NCI-H82 treated with DMSO at 0.1 percent for 48 hours (cell line): ENCODE data around the gene CRYBG3.

Experiments
- DNase-seq: peaks from one replicate; lab custom pipeline; 2025; ENCODE audit not compliant: unreplicated experiment; lab: John Stamatoyannopoulos, UW

CRYBG3 gene

GRCh38 chr3:97835761-97836160 is 13.9 kb downstream of the CRYBG3 start:
- no peak for DNase-seq

- DNase-seq = no peak
Observed at GRCh38 chr3:97838393-97838792, 16.6 kb downstream of the CRYBG3 start.

GRCh38 chr3:97839944-97840343 is 18.1 kb downstream of the CRYBG3 start:
- DNase-seq = no peak

GRCh38 chr3:97841304-97841703 is 19.5 kb downstream of the CRYBG3 start:
- no peak for DNase-seq

DNA sequence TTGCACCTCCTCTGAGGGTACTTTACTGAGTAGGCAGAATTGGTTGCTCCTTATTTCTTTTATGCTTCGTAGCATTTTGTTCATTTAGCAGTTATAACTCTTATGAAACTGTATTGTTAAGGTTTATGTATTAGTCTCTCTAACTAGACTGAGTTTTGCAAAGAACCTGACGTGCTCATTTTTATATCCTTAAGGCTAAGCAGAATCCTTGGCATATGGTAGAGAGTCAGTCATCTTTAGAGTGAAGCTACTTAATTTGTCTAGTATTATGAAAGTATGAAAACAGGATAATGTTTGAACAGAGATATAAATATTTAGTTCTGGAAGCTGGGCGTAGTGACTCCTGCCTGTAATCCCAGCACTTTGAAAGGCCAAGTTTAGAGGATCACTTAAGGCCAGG is 20.1 kb downstream of the CRYBG3 start:
- DNase-seq = no peak

DNA sequence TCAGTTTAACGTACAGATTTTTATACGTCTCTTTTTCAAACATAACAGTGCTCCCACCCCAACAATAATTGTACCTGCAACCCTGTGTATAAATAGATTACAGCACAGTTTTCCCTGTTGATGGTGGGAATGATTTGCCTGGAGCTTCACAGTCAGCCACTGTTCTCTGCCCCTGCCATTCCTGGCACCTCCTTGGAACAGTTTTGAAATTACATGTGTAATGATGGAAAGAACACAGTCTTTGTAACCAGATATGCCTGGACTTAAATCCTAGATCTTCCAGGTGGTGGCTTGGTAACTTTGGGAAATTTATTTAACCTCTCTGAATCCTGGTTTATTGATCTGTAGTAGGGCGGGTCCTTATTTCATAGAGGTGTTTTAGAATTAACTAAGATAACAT is 27.0 kb downstream of the CRYBG3 start:
- DNase-seq = no peak

DNA sequence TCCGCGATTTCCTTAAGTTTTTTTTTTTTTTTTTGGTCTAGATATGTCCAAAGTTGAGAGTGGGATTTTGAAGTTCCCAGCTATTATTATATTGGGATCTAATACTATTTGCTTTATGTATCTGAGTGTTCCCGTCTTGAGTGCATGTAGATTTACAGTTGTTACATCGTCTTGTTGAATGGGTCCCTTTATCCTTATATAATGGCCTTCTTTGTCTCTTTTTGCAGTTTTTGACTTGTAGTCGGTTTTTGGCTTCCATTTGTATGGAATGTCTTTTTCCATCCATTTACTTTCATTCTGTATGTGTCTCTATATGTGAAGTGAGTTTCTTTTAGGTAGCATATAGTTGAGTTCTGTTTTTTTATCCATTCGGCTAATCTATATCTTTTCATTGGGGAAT is 35.6 kb downstream of the CRYBG3 start:
- DNase-seq = no peak

DNA sequence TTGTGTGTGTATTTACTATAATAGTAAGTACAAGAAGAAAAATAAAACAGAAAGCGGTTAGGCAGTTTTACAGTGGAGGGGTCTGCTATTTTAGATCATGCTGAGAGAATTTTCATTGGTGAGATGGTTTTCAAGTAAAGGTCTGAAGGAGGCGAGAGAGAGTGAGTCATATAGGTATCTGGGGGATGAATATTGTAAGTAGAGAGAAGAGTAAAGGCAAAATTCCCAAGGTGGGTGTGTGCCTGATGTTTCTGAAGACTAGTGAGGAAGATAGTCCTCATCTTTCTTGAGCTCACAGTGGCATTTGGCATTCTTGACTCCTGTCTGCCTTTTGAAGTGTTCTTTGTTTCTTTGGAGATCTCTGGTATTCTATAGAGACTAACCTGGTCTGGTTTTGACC is 38.6 kb downstream of the CRYBG3 start:
- DNase-seq = no peak

GRCh38 chr3:97862582-97862981 is 40.8 kb downstream of the CRYBG3 start:
- no peak for DNase-seq

- no peak for DNase-seq
Observed at GRCh38 chr3:97863031-97863430, 41.2 kb downstream of the CRYBG3 start.

GRCh38 chr3:97863775-97864174 is 42.0 kb downstream of the CRYBG3 start:
- DNase-seq = no peak

DNA sequence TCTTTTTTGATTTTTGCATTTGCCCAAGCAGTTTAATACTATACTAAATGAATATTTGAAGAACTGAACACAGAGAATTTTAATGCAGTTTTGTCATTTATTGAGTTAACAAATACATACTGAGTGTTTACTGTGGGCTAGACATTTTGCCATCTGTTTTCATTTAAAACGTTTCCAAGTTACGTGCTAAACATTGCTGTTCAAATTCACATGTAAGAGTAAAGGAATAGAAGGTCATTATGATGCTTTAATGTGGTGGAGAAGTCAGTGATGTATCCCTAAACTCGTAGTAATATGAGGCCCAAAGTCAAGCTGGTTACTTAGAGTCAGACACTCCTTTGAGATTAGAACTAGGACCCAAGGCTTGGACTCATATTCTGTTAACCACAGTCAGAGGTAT is 49.4 kb downstream of the CRYBG3 start:
- DNase-seq = no peak

GRCh38 chr3:97871801-97872524 is 50.2 kb downstream of the CRYBG3 start:
- DNase-seq = no peak

DNA sequence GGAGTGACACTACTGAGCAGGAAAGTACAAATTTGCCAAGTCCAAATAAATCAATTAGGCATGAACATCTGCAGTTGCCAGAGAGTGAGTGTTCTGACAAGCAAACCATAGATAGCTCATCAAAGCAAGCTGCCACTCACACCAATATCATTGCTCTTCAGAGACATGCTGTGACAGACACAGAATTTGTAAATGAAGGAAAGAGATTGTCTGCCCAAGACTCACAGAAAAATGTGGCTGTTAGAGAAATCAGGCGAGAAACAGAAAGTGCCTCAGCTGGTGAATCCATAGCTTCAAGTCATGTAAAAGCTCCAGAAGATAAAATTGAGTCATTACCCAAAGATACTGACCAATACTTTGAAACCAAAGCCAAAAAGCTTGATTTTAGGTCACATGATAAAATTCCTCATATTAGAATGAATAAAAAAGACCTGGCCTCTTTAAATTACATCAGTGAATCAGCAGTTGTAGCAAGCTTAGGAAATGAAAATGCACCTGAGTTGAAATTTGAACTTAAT is 50.8 kb downstream of the CRYBG3 start:
- no peak for DNase-seq

- DNase-seq = no peak
Observed at GRCh38 chr3:97880267-97880666, 58.5 kb downstream of the CRYBG3 start.

- DNase-seq = no peak
Observed at GRCh38 chr3:97882975-97883598, 61.3 kb downstream of the CRYBG3 start.

DNA sequence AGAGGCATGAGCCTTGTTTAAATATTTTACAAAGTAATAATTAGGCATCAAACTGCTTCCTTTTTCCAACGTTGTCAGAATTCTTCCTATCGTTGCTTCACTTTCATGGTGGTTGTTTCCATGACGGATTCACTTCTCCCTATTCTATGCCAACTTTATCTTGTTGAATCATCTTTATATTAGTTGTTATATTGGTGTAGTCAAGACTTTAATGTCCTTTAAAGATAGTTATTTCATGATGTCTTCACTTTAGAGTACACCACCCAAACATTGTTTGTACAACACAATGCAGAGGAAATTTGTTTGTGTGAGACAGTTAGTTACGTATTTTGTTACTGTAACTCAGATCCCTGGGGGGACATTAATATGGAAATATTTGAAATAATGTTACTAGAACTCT is 61.9 kb downstream of the CRYBG3 start:
- DNase-seq = no peak

- DNase-seq = no peak
Observed at GRCh38 chr3:97884586-97885123, 62.8 kb downstream of the CRYBG3 start.

GRCh38 chr3:97885931-97886824 is 64.4 kb downstream of the CRYBG3 start:
- DNase-seq = no peak

GRCh38 chr3:97889814-97890213 is 68.0 kb downstream of the CRYBG3 start:
- no peak for DNase-seq

DNA sequence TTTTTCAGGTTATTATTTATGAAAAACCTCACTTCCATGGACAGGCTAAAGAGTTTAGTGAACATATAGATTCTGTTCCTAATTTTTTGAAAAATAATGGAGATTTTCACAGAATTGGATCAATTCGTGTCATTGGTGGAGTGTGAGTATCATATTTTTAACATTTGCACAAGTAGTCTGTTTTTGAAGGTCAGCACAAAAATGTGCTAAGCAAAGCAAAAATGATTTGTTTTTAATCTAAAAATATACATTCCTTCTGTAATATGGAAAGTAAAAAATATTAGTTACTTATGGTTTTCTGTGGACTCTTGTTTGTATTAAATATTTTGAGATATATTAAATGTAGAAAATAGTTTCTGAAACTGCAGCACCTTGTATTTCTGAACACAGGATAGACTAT is 71.0 kb downstream of the CRYBG3 start:
- no peak for DNase-seq
